AG08395 (cell line): ENCODE measurements around the gene SENP8.
A peak's percentile ranks its signal among the peaks of the same experiment; 100 is the strongest.

Source experiments
- DNase-seq: peaks from one replicate; pipeline ENCODE4 v3.0.0; 2012; ENCODE audit warnings: mixed read lengths, low spot score

Gene SENP8

GRCh38 chr15:72113347-72114031 is 4.7 kb upstream of the SENP8 start:
- DNase-seq = peak; percentile 12

DNA sequence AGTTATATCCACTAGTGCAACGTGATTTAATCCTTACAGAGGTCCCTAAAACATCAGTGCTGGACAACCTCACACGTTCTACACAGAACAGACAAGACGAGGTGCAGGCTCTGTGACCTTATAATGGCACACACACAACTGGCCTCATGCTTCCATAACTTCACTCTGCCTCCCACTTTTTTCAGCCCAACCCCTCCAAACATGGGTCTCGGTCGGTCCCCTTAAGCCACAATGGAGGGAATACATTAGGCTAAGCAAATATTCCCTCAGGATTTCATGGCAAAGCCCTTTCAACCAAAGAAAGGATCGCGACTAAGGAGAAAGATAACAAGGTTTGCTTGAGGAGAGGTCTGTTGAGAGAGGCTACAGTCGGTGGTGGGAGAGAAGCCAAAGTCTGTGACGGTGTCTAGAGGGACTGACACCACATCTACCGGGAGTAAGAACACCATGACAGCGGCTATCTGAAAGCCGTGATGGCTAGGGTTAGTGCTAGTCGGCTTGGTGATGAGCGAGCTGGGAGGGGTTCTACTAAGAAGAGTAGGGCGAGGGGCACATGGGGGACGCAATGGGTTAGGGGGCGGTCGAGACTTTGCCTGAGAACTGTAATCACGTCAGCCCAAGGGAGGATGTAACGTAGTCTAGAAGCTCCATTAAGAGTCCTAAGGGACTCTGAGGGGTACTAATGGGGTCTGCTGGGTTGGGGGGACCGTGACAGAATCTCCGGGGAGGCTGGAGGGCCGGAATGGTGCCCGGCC is 1.3 kb upstream of the SENP8 start:
- DNase-seq = peak; percentile 17

DNA sequence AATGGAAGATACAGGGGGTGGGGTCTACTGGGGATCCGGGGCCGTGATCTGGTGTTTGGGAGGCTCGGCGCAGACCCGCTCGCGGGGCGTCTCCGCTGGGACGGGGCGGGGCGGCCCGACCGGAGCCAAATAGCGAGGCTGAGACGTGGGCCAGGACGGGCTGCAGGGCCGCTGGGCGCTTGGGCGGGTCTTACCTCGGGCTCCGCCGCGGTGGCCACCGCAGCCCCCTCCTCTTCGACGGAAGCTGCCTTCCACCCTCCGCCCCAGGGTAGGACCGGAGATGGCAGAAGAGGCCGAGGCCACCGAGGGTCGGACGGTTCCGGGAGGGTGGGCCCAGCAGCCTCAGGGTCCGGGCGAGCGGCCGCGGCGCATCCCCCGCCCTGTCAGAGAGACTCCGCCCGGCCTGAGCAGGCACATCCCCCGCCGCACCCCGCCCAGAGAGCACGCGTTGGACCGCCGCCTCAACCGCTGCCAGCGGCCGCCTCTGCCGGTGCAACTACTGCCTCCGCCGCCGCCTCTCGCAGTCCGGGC is 652 bp upstream of the SENP8 start:
- peak; percentile 78 for DNase-seq

GRCh38 chr15:72124218-72124617 is 6.0 kb downstream of the SENP8 start:
- no peak for DNase-seq

- DNase-seq = no peak
Observed at GRCh38 chr15:72127724-72128322, 9.6 kb downstream of the SENP8 start.

DNA sequence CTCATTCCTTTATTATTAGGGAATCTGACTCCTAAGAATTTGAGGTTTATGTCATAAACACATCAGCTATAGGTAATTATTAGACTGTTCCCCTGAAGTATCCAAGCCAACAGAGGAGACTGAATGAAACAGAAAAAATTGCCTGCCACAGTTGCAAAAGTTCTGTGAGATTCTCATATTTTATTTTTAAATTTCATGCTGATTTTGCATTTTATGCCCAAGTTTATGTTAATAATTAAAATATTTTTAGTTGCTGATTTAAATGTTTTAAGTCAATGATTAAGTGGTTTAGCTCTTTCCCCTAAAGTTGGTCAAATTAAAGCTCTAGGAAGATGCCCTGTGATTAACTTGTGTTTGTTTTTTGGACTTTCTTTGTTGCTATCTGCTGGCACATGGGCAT is 10.2 kb downstream of the SENP8 start:
- no peak for DNase-seq

DNA sequence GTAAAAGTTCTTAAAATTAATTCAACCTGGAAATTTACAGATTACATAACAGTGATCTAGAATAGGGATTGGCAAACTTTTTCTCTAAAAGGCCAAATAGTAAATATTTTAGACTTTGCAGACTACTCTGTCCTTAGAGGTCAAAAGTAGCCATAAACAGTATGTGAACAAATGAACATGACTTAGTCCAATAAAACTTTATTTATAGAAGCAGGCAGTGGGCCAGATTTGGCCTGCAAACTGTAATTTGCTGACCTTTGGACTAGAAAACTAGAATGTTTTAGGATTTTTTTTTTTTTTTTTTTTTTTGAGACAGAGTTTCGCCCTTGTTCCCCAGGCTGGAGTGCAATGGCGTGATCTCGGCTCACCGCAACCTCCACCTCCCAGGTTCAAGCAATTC is 12.1 kb downstream of the SENP8 start:
- no peak for DNase-seq

GRCh38 chr15:72131922-72132321 is 13.7 kb downstream of the SENP8 start:
- no peak for DNase-seq

DNA sequence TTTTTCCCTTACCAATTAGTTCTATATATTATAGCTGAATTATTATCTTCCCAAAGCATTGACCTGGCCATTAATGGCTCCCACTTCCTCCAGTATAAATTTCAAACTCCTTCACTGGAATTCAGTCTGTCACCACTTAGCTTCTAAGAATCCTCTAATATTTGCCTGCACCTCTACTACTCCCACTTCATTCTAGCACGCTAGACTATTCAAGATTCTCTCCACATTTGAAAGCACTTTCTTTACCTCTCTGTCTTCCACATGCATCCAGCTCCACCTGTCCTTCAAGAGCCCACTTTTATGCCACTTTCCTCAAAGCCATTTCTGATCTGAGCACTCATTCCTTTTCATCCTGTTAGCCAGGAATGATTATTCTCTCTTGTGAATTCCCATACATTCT is 15.0 kb downstream of the SENP8 start:
- DNase-seq = no peak

- DNase-seq = no peak
Observed at GRCh38 chr15:72135719-72136118, 17.5 kb downstream of the SENP8 start.

- DNase-seq = no peak
Observed at GRCh38 chr15:72136170-72137051, 18.2 kb downstream of the SENP8 start.

DNA sequence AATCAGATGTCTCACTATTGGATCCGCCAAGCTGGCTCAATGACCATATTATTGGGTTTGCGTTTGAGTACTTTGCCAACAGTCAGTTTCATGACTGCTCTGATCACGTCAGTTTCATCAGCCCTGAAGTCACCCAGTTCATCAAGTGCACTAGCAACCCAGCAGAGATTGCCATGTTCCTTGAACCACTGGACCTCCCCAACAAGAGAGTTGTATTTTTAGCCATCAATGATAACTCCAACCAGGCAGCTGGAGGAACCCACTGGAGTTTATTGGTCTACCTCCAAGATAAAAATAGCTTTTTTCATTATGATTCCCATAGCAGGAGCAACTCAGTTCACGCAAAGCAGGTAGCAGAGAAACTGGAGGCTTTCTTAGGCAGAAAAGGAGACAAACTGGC is 21.5 kb downstream of the SENP8 start:
- DNase-seq = no peak

DNA sequence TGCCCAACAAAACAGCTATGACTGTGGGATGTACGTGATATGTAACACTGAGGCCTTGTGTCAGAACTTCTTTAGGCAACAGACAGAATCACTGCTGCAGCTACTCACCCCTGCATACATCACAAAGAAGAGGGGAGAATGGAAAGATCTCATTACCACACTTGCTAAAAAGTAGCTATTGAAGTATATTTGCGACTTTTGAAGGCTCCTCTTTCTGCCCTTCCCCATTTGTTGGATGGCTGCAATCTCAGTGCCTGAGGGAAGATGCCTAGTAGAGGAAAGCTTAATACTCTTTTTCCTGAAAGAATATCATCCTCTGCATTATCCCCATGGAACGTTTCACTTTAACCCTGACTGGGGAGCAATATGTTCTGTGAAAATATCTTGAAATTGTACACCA is 21.9 kb downstream of the SENP8 start:
- no peak for DNase-seq

DNA sequence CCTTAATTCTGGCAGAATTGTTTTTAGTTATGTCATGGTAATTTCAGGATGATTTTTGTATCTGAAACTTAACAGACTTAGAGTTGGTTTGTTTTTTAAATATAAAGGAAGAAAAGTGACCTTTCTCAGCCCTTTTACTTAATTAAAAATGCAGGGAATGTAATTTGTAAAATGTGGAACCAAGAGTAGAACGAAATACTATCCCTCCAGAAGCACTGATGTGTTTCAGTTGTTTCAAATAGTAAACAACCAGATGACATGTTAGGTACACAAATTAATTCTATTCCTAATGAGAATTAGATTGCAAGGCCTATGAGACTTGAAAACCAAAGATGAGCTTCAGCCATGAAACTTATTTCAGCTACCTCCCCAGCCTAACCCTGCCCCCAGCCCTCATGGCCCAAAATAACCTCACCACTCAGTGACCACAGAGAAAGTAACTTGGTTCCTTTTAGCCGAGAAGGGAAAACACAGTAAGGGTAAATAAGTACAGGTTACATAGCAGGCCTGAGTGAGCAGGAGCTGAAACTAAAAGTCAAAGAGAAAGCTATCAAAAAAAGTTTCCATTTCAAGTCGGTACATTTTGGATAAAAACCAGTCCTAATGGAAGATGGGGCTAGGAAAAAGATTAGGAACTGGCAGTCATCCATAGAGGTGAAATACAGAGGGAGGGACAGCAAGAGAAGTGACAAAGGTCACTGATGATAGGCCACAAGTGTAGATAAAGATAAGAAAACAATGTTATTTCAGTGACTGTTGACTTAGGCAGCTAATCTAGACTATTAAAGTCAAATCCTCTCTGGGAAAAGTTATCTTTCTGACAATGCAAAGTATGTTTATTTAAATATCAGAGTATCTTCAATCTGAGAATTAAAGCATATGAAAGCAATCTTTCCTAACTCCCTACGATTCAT is 23.2 kb downstream of the SENP8 start:
- DNase-seq = no peak

- DNase-seq = no peak
Observed at GRCh38 chr15:72146221-72146620, 28.0 kb downstream of the SENP8 start.

DNA sequence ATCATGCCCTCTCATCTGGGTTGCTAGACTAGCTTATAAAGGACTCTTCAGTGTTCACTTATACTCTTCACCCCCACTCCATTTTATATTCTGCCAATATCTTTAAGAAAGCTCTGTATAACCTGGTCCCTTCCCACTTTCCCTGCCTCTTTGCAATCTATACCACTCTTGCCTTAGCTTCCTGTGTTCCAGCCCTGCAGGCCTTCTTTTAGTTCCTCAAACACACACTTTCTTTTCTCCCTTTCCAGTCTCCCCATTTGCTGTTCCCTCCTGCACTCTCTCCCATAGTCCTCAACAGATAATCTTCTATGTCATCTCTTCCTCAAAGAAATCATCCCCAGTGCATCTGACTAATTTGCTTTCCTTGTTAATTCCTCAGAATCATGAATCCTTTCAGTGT is 28.7 kb downstream of the SENP8 start:
- DNase-seq = no peak

- no peak for DNase-seq
Observed at GRCh38 chr15:72147418-72147817, 29.2 kb downstream of the SENP8 start.

- DNase-seq = no peak
Observed at GRCh38 chr15:72153269-72154000, 35.2 kb downstream of the SENP8 start.

- DNase-seq = no peak
Observed at GRCh38 chr15:72154316-72154715, 36.1 kb downstream of the SENP8 start.

GRCh38 chr15:72155003-72155621 is 36.9 kb downstream of the SENP8 start:
- DNase-seq = peak; percentile 21
